Activated naive CD4-positive, alpha-beta T cell treated with anti-CD3 and anti-CD28 coated beads for 36 hours (primary cell): ENCODE measurements around the gene BDKRB2. TPM values are rescaled to one million over a fixed set of nuclear protein-coding genes. Genes with fewer than 3 reads are reported as not detected.
A peak's percentile ranks its signal among the peaks of the same experiment; 100 is the strongest.

ENCODE experiments used
- CTCF ChIA-PET: fragments of 350-600 bp; sonication (Branson Sonifier 250); formaldehyde crosslinking; loops from one replicate; lab custom pipeline; 2021; ENCODE audit warnings: antibody characterized with exemption; lab: Charles Lee
- DNase-seq: peaks from one replicate; pipeline ENCODE4 v3.0.0-alpha.2; 2020
- H3K27ac Mint-ChIP-seq: one replicate; pipeline ENCODE4 v1.8.0; 2021; ENCODE audit warnings: mild to moderate bottlenecking, mixed read lengths
- H3K27me3 Mint-ChIP-seq: one replicate; pipeline ENCODE4 v1.8.0; 2021; ENCODE audit warnings: low read depth, mixed read lengths
- H3K36me3 Mint-ChIP-seq: one replicate; pipeline ENCODE4 v1.8.0; 2021; ENCODE audit warnings: low read depth, mixed read lengths
- H3K4me1 Mint-ChIP-seq: one replicate; pipeline ENCODE4 v1.8.0; 2021; ENCODE audit warnings: low read depth, mixed read lengths
- H3K4me3 Mint-ChIP-seq: one replicate; pipeline ENCODE4 v1.8.0; 2021; ENCODE audit warnings: mild to moderate bottlenecking, moderate library complexity, mixed read lengths
- H3K9me3 Mint-ChIP-seq: one replicate; pipeline ENCODE4 v1.8.0; 2021; ENCODE audit warnings: mixed read lengths
- intact Hi-C: fragments of 100-400 bp; cut with micrococcal nuclease; formaldehyde crosslinking; loops from one replicate; pipeline ENCODE4 v1.15.1; 2023
- total RNA-seq, 2 experiments: library from RNA; stranded (reverse); gene quantifications; one replicate each; pipeline ENCODE4 v1.2.3, GENCODE V29; 2021

The BDKRB2 gene
- total RNA-seq, 2 experiments from 2014 or later: 0.10 TPM

GRCh38 chr14:96165493-96166436 is 38.9 kb upstream of the BDKRB2 start:
- H3K4me3 Mint-ChIP-seq: no peak overlapping the region
- CTCF ChIA-PET: interaction anchor here (1.0 kb wide), 1 partner anchor 12 kb away, joined by 3 read pairs; no protein-coding TSS in a partner anchor
- H3K9me3 Mint-ChIP-seq: no peaks in the 10 kb centered on the region

GRCh38 chr14:96166461-96167223 is 38.0 kb upstream of the BDKRB2 start:
- H3K27me3 Mint-ChIP-seq: no peaks in the 10 kb centered on the region
- CTCF ChIA-PET: interaction anchor here (1.0 kb wide), 1 partner anchor 11 kb away, joined by 3 read pairs; no protein-coding TSS in a partner anchor
- no peaks in the 10 kb centered on the region for H3K4me1 Mint-ChIP-seq
- intact Hi-C loops: no loop called here
- no peak overlapping the region for H3K4me3 Mint-ChIP-seq
- DNase-seq: no peak
- H3K36me3 Mint-ChIP-seq: no peaks in the 10 kb centered on the region
- no peak overlapping the region for H3K27ac Mint-ChIP-seq
- no peaks in the 10 kb centered on the region for H3K9me3 Mint-ChIP-seq

More at GRCh38 chr14:96165493-96166436, 38.9 kb upstream of the BDKRB2 start:
- Mint-ChIP-seq H3K27ac (no peak overlapping the region), H3K36me3 (no peaks in the 10 kb centered on the region), H3K27me3 (no peaks in the 10 kb centered on the region), H3K4me1 (no peaks in the 10 kb centered on the region)
- DNase-seq: no peak
- intact Hi-C loops: no loop called here

GRCh38 chr14:96167224-96168148 is 37.2 kb upstream of the BDKRB2 start:
- no peaks in the 10 kb centered on the region for H3K36me3 Mint-ChIP-seq
- CTCF ChIA-PET: interaction anchor here (0.7 kb wide), 2 partner anchors 47 to 174 kb away, joined by 3 to 4 read pairs; no protein-coding TSS in a partner anchor

GRCh38 chr14:96168581-96168980 is 36.1 kb upstream of the BDKRB2 start:
- no peaks in the 10 kb centered on the region for H3K36me3 Mint-ChIP-seq
- DNase-seq: no peak
- intact Hi-C loops: no loop called here
- no peaks in the 10 kb centered on the region for H3K4me1 Mint-ChIP-seq
- no peak overlapping the region for H3K27ac Mint-ChIP-seq
- no peaks in the 10 kb centered on the region for H3K27me3 Mint-ChIP-seq
- no peak overlapping the region for H3K4me3 Mint-ChIP-seq
- H3K9me3 Mint-ChIP-seq: no peaks in the 10 kb centered on the region
- CTCF ChIA-PET: interaction anchor here (0.7 to 1.3 kb wide), 2 partner anchors 107 to 175 kb away, joined by 3 to 4 read pairs; no protein-coding TSS in a partner anchor

More at GRCh38 chr14:96167224-96168148, 37.2 kb upstream of the BDKRB2 start:
- Mint-ChIP-seq H3K27ac (no peak overlapping the region), H3K4me1 (no peaks in the 10 kb centered on the region), H3K27me3 (no peaks in the 10 kb centered on the region), H3K9me3 (no peaks in the 10 kb centered on the region), H3K4me3 (no peak overlapping the region)
- DNase-seq: no peak
- intact Hi-C loops: no loop called here

GRCh38 chr14:96170961-96171592 is 33.6 kb upstream of the BDKRB2 start:
- H3K27ac Mint-ChIP-seq: no peak overlapping the region
- CTCF ChIA-PET: no interaction called here
- no peaks in the 10 kb centered on the region for H3K27me3 Mint-ChIP-seq
- H3K9me3 Mint-ChIP-seq: no peaks in the 10 kb centered on the region
- H3K4me3 Mint-ChIP-seq: no peak overlapping the region
- H3K36me3 Mint-ChIP-seq: no peaks in the 10 kb centered on the region
- DNase-seq: no peak
- intact Hi-C loops: no loop called here
- no peaks in the 10 kb centered on the region for H3K4me1 Mint-ChIP-seq

- no peaks in the 10 kb centered on the region for H3K36me3 Mint-ChIP-seq
- no peaks in the 10 kb centered on the region for H3K9me3 Mint-ChIP-seq
- no peak for DNase-seq
- CTCF ChIA-PET: interaction anchor here (0.7 kb wide), 1 partner anchor 11 kb away, joined by 4 read pairs; no protein-coding TSS in a partner anchor
- H3K4me1 Mint-ChIP-seq: peaks cover 15% of the 10 kb centered on the region
- intact Hi-C loops: no loop called here
- no peak overlapping the region for H3K4me3 Mint-ChIP-seq
- no peak overlapping the region for H3K27ac Mint-ChIP-seq
- no peaks in the 10 kb centered on the region for H3K27me3 Mint-ChIP-seq
Observed at GRCh38 chr14:96173636-96174475, 30.8 kb upstream of the BDKRB2 start.

- Mint-ChIP-seq H3K27me3 (no peaks in the 10 kb centered on the region), H3K4me3 (no peak overlapping the region), H3K4me1 (peaks cover 15% of the 10 kb centered on the region), H3K36me3 (no peaks in the 10 kb centered on the region), H3K27ac (no peak overlapping the region), H3K9me3 (no peaks in the 10 kb centered on the region)
- CTCF ChIA-PET: no interaction called here
- DNase-seq: no peak
- intact Hi-C loops: no loop called here
Observed at GRCh38 chr14:96176275-96176674, 28.4 kb upstream of the BDKRB2 start.

GRCh38 chr14:96176811-96177211 is 27.8 kb upstream of the BDKRB2 start:
- CTCF ChIA-PET: interaction anchor here (1.1 kb wide), 1 partner anchor 98 kb away, joined by 3 read pairs; no protein-coding TSS in a partner anchor
- no peaks in the 10 kb centered on the region for H3K36me3 Mint-ChIP-seq
- no peaks in the 10 kb centered on the region for H3K27me3 Mint-ChIP-seq
- H3K4me3 Mint-ChIP-seq: no peak overlapping the region
- intact Hi-C loops: no loop called here
- H3K27ac Mint-ChIP-seq: no peak overlapping the region
- H3K9me3 Mint-ChIP-seq: no peaks in the 10 kb centered on the region
- DNase-seq: no peak
- H3K4me1 Mint-ChIP-seq: peaks cover 15% of the 10 kb centered on the region

- intact Hi-C loops: no loop called here
- Mint-ChIP-seq H3K9me3 (no peaks in the 10 kb centered on the region), H3K36me3 (no peaks in the 10 kb centered on the region), H3K27me3 (no peaks in the 10 kb centered on the region), H3K4me3 (no peak overlapping the region), H3K27ac (no peak overlapping the region), H3K4me1 (peaks cover 15% of the 10 kb centered on the region)
- CTCF ChIA-PET: interaction anchor here (1.0 to 1.2 kb wide), 4 partner anchors 12 to 97 kb away, joined by 3 read pairs; no protein-coding TSS in a partner anchor
- peak; percentile 62 for DNase-seq
Observed at GRCh38 chr14:96177766-96178375, 26.8 kb upstream of the BDKRB2 start.
